ENCODE measurements around the gene AK2. TPM values are rescaled to one million over a fixed set of nuclear protein-coding genes. Genes with fewer than 3 reads are reported as not detected.

The AK2 gene
- total RNA-seq, 1 donor from 2014 or later = 52.7 TPM

- H3K36me3 Mint-ChIP-seq (ENCODE audit: unreplicated experiment) = peaks cover 13% of the 10 kb centered on the region
- no peak for TF ChIP-seq CTCF (IDR thresholded peaks at IDR 0.05; ENCODE audit: partially characterized antibody, unreplicated experiment)
- peaks cover 5% of the 10 kb centered on the region for H3K4me1 Mint-ChIP-seq (ENCODE audit: low read depth, unreplicated experiment)
Measured at GRCh38 chr1:32971576-32971975, 65.1 kb downstream of the AK2 start.

GRCh38 chr1:32971156-32971555 is 65.5 kb downstream of the AK2 start:
- TF ChIP-seq CTCF (IDR thresholded peaks at IDR 0.05; ENCODE audit: partially characterized antibody, unreplicated experiment) = no peak
- Mint-ChIP-seq H3K27me3 (ENCODE audit: unreplicated experiment) (peaks cover 17% of the 10 kb centered on the region), H3K9me3 (ENCODE audit: unreplicated experiment) (peaks cover 10% of the 10 kb centered on the region), H3K27ac (ENCODE audit: unreplicated experiment) (no peak overlapping the region), H3K36me3 (ENCODE audit: unreplicated experiment) (peaks cover 13% of the 10 kb centered on the region), H3K4me1 (ENCODE audit: low read depth, unreplicated experiment) (peaks cover 5% of the 10 kb centered on the region), H3K4me3 (ENCODE audit: unreplicated experiment) (no peak overlapping the region)
- DNase-seq = no peak

More at GRCh38 chr1:32971576-32971975, 65.1 kb downstream of the AK2 start:
- Mint-ChIP-seq H3K9me3 (ENCODE audit: unreplicated experiment) (peaks cover 10% of the 10 kb centered on the region), H3K27ac (ENCODE audit: unreplicated experiment) (no peak overlapping the region), H3K4me3 (ENCODE audit: unreplicated experiment) (peak overlapping the region; percentile 84), H3K27me3 (ENCODE audit: unreplicated experiment) (peaks cover 17% of the 10 kb centered on the region)
- DNase-seq = no peak

GRCh38 chr1:32969566-32969965 is 67.1 kb downstream of the AK2 start:
- no peak overlapping the region for H3K4me3 Mint-ChIP-seq (ENCODE audit: unreplicated experiment)
- no peak for TF ChIP-seq CTCF (IDR thresholded peaks at IDR 0.05; ENCODE audit: partially characterized antibody, unreplicated experiment)
- H3K9me3 Mint-ChIP-seq (ENCODE audit: unreplicated experiment) = peaks cover 9% of the 10 kb centered on the region
- no peak overlapping the region for H3K27ac Mint-ChIP-seq (ENCODE audit: unreplicated experiment)
- no peak for DNase-seq
- H3K36me3 Mint-ChIP-seq (ENCODE audit: unreplicated experiment) = peaks cover 13% of the 10 kb centered on the region
- H3K4me1 Mint-ChIP-seq (ENCODE audit: low read depth, unreplicated experiment) = peaks cover 7% of the 10 kb centered on the region
- H3K27me3 Mint-ChIP-seq (ENCODE audit: unreplicated experiment) = peaks cover 15% of the 10 kb centered on the region

- TF ChIP-seq CTCF (IDR thresholded peaks at IDR 0.05; ENCODE audit: partially characterized antibody, unreplicated experiment) = no peak
- Mint-ChIP-seq H3K27me3 (ENCODE audit: unreplicated experiment) (peaks cover 15% of the 10 kb centered on the region), H3K4me1 (ENCODE audit: low read depth, unreplicated experiment) (peaks cover 10% of the 10 kb centered on the region), H3K4me3 (ENCODE audit: unreplicated experiment) (no peak overlapping the region), H3K27ac (ENCODE audit: unreplicated experiment) (no peak overlapping the region), H3K36me3 (ENCODE audit: unreplicated experiment) (peaks cover 13% of the 10 kb centered on the region), H3K9me3 (ENCODE audit: unreplicated experiment) (peaks cover 11% of the 10 kb centered on the region)
- no peak for DNase-seq
Measured at GRCh38 chr1:32967888-32968568, 68.7 kb downstream of the AK2 start.

- no peak overlapping the region for H3K27ac Mint-ChIP-seq (ENCODE audit: unreplicated experiment)
- H3K4me1 Mint-ChIP-seq (ENCODE audit: low read depth, unreplicated experiment) = peaks cover 11% of the 10 kb centered on the region
- peaks cover 8% of the 10 kb centered on the region for H3K27me3 Mint-ChIP-seq (ENCODE audit: unreplicated experiment)
- no peak overlapping the region for H3K4me3 Mint-ChIP-seq (ENCODE audit: unreplicated experiment)
- H3K36me3 Mint-ChIP-seq (ENCODE audit: unreplicated experiment) = peaks cover 8% of the 10 kb centered on the region
- no peak for DNase-seq
- H3K9me3 Mint-ChIP-seq (ENCODE audit: unreplicated experiment) = peaks cover 5% of the 10 kb centered on the region
- TF ChIP-seq CTCF (IDR thresholded peaks at IDR 0.05; ENCODE audit: partially characterized antibody, unreplicated experiment) = no peak
Measured at GRCh38 chr1:32966900-32967299, 69.8 kb downstream of the AK2 start.
